Right atrium auricular region (tissue), 2 donors: ENCODE data around the gene ANP32E. TPM values are rescaled to one million over a fixed set of nuclear protein-coding genes. Genes with fewer than 3 reads are reported as not detected.

Source experiments
- DNase-seq: peaks from one replicate; pipeline ENCODE4 v3.0.0-alpha.2; 2019; ENCODE audit warnings: low spot score
- H3K27ac ChIP-seq, 2 donors: fragments of 200-600 bp; sonication (generic); 1 replicate in 1 of 2; 2 replicates in 1 of 2; pipeline ENCODE4 v1.5.1; 2016 to 2019
- H3K27me3 ChIP-seq, 2 donors: fragments of 200-600 bp; sonication (generic); one replicate each; pipeline versions ENCODE4 v1.5.1 to v1.6.0; 2017 to 2019
- H3K36me3 ChIP-seq: fragments of 200-600 bp; sonication (generic); one replicate; pipeline ENCODE4 v1.5.1; 2016
- H3K4me1 ChIP-seq, 2 donors: fragments of 200-600 bp; sonication (generic); one replicate each; pipeline versions ENCODE4 v1.5.1 to v1.6.0; 2017 to 2019
- H3K4me3 ChIP-seq, 2 donors: fragments of 200-600 bp; sonication (generic); 1 replicate in 1 of 2; 2 replicates in 1 of 2; pipeline ENCODE4 v1.5.1; 2017 to 2019; ENCODE audit warnings: mild to moderate bottlenecking in 1 of 2, moderate library complexity in 1 of 2
- H3K9me3 ChIP-seq, 2 donors: fragments of 200-600 bp; sonication (generic); one replicate each; pipeline ENCODE4 v1.5.1; 2019
- CTCF ChIP-seq, 2 donors: fragments of 200-600 bp; sonication (generic); IDR thresholded peaks; one replicate each; pipeline ENCODE4 v1.5.1; 2019; ENCODE audit warnings: antibody characterized with exemption in 2 of 2
- total RNA-seq, 2 donors: library from RNA; depleted of rRNA; stranded (reverse); fragments of >200 nt; gene quantifications; one replicate each; pipeline ENCODE4 v1.1.0, GENCODE V29; 2016

The ANP32E gene
- total RNA-seq, 2 donors from 2014 or later: 19.0 to 24.5 TPM

GRCh38 chr1:150268340-150268704 lies 32.4 kb upstream of the ANP32E start:
- TF ChIP-seq CTCF (IDR thresholded peaks at IDR 0.05): no peak
- peaks cover 35% of the 10 kb centered on the region for H3K36me3 ChIP-seq
- H3K4me3 ChIP-seq: peak overlapping the region; percentile 98
- no peaks in the 10 kb centered on the region for H3K9me3 ChIP-seq
- H3K27me3 ChIP-seq: no peaks in the 10 kb centered on the region
- H3K4me1 ChIP-seq: peaks cover 0 to 40% of the 10 kb centered on the region in 2 donors
- DNase-seq: no peak
- H3K27ac ChIP-seq: peak overlapping the region; percentile 97 to 99

GRCh38 chr1:150267896-150268295 lies 32.0 kb upstream of the ANP32E start:
- no peak for DNase-seq
- Histone ChIP-seq H3K4me3 (peak overlapping the region; percentile 98), H3K27me3 (no peaks in the 10 kb centered on the region), H3K36me3 (peaks cover 35% of the 10 kb centered on the region), H3K9me3 (no peaks in the 10 kb centered on the region), H3K27ac (peak overlapping the region; percentile 97 to 99), H3K4me1 (peaks cover 0 to 36% of the 10 kb centered on the region in 2 donors)
- no peak for TF ChIP-seq CTCF (IDR thresholded peaks at IDR 0.05)

GRCh38 chr1:150263549-150263948 lies 27.6 kb upstream of the ANP32E start:
- TF ChIP-seq CTCF (IDR thresholded peaks at IDR 0.05): no peak
- no peak for DNase-seq
- no peaks in the 10 kb centered on the region for H3K27me3 ChIP-seq
- H3K4me1 ChIP-seq: peaks cover 0 to 27% of the 10 kb centered on the region in 2 donors
- H3K4me3 ChIP-seq: no peak overlapping the region
- H3K36me3 ChIP-seq: peaks cover 35% of the 10 kb centered on the region
- no peaks in the 10 kb centered on the region for H3K9me3 ChIP-seq
- no peak overlapping the region for H3K27ac ChIP-seq

GRCh38 chr1:150262388-150263320 lies 26.7 kb upstream of the ANP32E start:
- no peak for DNase-seq
- Histone ChIP-seq H3K4me1 (peaks cover 0 to 28% of the 10 kb centered on the region in 2 donors), H3K9me3 (no peaks in the 10 kb centered on the region), H3K27ac (no peak overlapping the region), H3K27me3 (no peaks in the 10 kb centered on the region), H3K4me3 (no peak overlapping the region), H3K36me3 (peaks cover 35% of the 10 kb centered on the region)
- no peak for TF ChIP-seq CTCF (IDR thresholded peaks at IDR 0.05)

- peaks cover 24% of the 10 kb centered on the region for H3K36me3 ChIP-seq
- no peak for DNase-seq
- no peaks in the 10 kb centered on the region for H3K27me3 ChIP-seq
- no peak overlapping the region for H3K27ac ChIP-seq
- H3K4me3 ChIP-seq: no peak overlapping the region
- H3K4me1 ChIP-seq: peaks cover 0 to 30% of the 10 kb centered on the region in 2 donors
- no peak for TF ChIP-seq CTCF (IDR thresholded peaks at IDR 0.05)
- no peaks in the 10 kb centered on the region for H3K9me3 ChIP-seq
Measured at GRCh38 chr1:150261367-150261766, 25.5 kb upstream of the ANP32E start.
